ENCODE results near the gene NFIA. TPM values are rescaled to one million over a fixed set of nuclear protein-coding genes. Genes with fewer than 3 reads are reported as not detected.

NFIA gene
- polyA plus RNA-seq, 1 donor = 22.8 TPM

GRCh38 chr1:61297887-61298286 is 215.5 kb downstream of the NFIA start:
- DNase-seq (ENCODE audit: low read depth) = no peak

GRCh38 chr1:61299463-61299862 is 217.1 kb downstream of the NFIA start:
- DNase-seq (ENCODE audit: low read depth) = no peak

GRCh38 chr1:61300899-61301298 is 218.5 kb downstream of the NFIA start:
- no peak for DNase-seq (ENCODE audit: low read depth)

GRCh38 chr1:61301824-61302657 is 219.7 kb downstream of the NFIA start:
- peak; percentile 68 for DNase-seq (ENCODE audit: low read depth)

GRCh38 chr1:61307422-61308142 is 225.2 kb downstream of the NFIA start:
- DNase-seq (ENCODE audit: low read depth) = no peak

- DNase-seq (ENCODE audit: low read depth) = no peak
Measured at GRCh38 chr1:61310057-61310456, 227.7 kb downstream of the NFIA start.

- DNase-seq (ENCODE audit: low read depth) = no peak
Measured at GRCh38 chr1:61310538-61310937, 228.2 kb downstream of the NFIA start.

- DNase-seq (ENCODE audit: low read depth) = no peak
Measured at GRCh38 chr1:61313906-61314422, 231.6 kb downstream of the NFIA start.

- no peak for DNase-seq (ENCODE audit: low read depth)
Measured at GRCh38 chr1:61315011-61315410, 232.7 kb downstream of the NFIA start.

GRCh38 chr1:61316493-61316892 is 234.1 kb downstream of the NFIA start:
- DNase-seq (ENCODE audit: low read depth) = no peak

- DNase-seq (ENCODE audit: low read depth) = peak; percentile 90
Measured at GRCh38 chr1:61318319-61319125, 236.2 kb downstream of the NFIA start.

GRCh38 chr1:61320575-61320974 is 238.2 kb downstream of the NFIA start:
- DNase-seq (ENCODE audit: low read depth) = no peak

- no peak for DNase-seq (ENCODE audit: low read depth)
Measured at GRCh38 chr1:61322008-61322744, 239.8 kb downstream of the NFIA start.

- no peak for DNase-seq (ENCODE audit: low read depth)
Measured at GRCh38 chr1:61322769-61323168, 240.4 kb downstream of the NFIA start.

GRCh38 chr1:61323681-61324328 is 241.4 kb downstream of the NFIA start:
- no peak for DNase-seq (ENCODE audit: low read depth)

GRCh38 chr1:61326713-61327112 is 244.4 kb downstream of the NFIA start:
- DNase-seq (ENCODE audit: low read depth) = no peak

- DNase-seq (ENCODE audit: low read depth) = no peak
Measured at GRCh38 chr1:61327436-61327835, 245.1 kb downstream of the NFIA start.

- DNase-seq (ENCODE audit: low read depth) = no peak
Measured at GRCh38 chr1:61329556-61329955, 247.2 kb downstream of the NFIA start.

GRCh38 chr1:61330018-61330417 is 247.7 kb downstream of the NFIA start:
- no peak for DNase-seq (ENCODE audit: low read depth)

GRCh38 chr1:61330571-61330970 is 248.2 kb downstream of the NFIA start:
- DNase-seq (ENCODE audit: low read depth) = no peak

Data from forelimb muscle (tissue), 1 donor.